ENCODE measurements around the gene TULP1. TPM values are rescaled to one million over a fixed set of nuclear protein-coding genes. Genes with fewer than 3 reads are reported as not detected.

TULP1 gene
- total and polyA plus RNA-seq, 2 of the 4 experiments (the other 2 are of a cell fraction): not detected

DNA sequence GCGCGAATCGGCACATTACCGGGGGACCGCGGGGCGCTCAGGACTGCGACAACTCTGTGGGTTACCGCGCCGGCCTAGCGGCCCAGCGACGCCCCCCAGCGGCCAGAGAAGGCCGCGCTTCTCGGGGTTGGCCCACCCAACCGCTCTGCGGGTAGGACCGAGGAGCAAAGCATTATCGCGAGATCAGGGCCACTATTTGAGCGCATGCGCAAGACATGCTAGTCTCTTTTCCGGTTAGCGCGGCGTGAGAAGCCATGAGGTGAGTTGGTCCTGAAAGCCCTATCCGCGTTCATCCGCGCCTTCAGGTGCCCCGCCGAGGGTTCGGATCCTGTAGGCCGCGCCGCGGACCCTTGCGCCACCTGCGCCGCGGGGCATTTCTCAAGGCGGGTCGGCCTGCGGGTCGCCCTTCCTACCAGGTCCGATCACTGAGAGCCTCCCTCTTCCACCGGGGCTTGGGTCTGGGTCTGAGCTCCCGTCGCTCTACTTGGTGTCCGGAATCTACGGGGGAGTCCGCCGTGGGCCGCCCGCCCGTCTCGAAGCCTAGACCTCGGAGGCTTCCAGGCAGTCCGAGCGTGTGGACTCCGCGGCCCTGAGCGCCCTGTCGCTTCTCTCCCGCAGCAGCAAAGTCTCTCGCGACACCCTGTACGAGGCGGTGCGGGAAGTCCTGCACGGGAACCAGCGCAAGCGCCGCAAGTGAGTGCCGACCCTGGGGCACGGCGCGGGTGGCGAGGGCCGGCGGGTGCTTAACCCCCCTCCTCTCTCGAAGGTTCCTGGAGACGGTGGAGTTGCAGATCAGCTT, 44.3 kb downstream of the TULP1 start, which contains the start of gene RPL10A:
Gene RPL10A, plus strand, starts transcription at position 221 of the 799 bp plus-strand sequence. Its CDS starts 34 bp downstream, at position 255.
- H2BK15ac ChIP-seq (ENCODE audit: low read depth, low read length): no peak within 1 kb of the TSS
- H3K56ac ChIP-seq (ENCODE audit: extremely low read depth, insufficient read depth, low read length): peak within 1 kb of the TSS; percentile 44
- peak within 1 kb of the TSS; percentile 29; the same call in 1 of the 2 replicates for H2BK20ac ChIP-seq (ENCODE audit: low read depth, low read length)
- H4K8ac ChIP-seq (ENCODE audit: low read depth in 2 of 2, low read length in 2 of 2): peak within 1 kb of the TSS; percentile 47 to 88
- H3K4me2 ChIP-seq (ENCODE audit: low read depth, low read length): peak within 1 kb of the TSS; percentile 87
- H4K91ac ChIP-seq (ENCODE audit: insufficient read depth, low read depth, low read length): peak within 1 kb of the TSS; percentile 71
- intact Hi-C loops (cut with micrococcal nuclease) (loop anchor here (1.0 to 5.0 kb wide), 2 partner anchors 126 to 171 kb away; partner anchors contain the start of genes DEF6 and PPARD), in situ Hi-C loops (cut with MboI; ENCODE audit: low sequenced_read_pairs) (no loop called here), dilution Hi-C loops (cut with HindIII; ENCODE audit: low sequenced_read_pairs, unreplicated experiment) (no loop called here)
- peaks cover 7 to 37% of the 10 kb centered on the region in 2 experiments; a peak in 3 of 4 replicates for H3K79me1 ChIP-seq (ENCODE audit: low read depth in 1 of 2, low read length in 2 of 2)
- peak within 1 kb of the TSS; percentile 47 for H4K5ac ChIP-seq (ENCODE audit: low read depth, low read length)
- POLR2A ChIA-PET (ENCODE audit: unreplicated experiment): no interaction called here
- peaks cover 10% of the 10 kb centered on the region for H3K4me1 ChIP-seq (ENCODE audit: control insufficient read depth, insufficient read depth, low read length)
- WGBS, 2 experiments (ENCODE audit: extremely low coverage in 2 of 2, insufficient read length in 1 of 2): 0% methylated on average over 38 of the region's 86 CpGs; no CpG with 5 or more reads in 1 of the 2 experiments
- H3K23ac ChIP-seq (ENCODE audit: low read depth, low read length): peak within 1 kb of the TSS; percentile 93
- peaks cover 51% of the 10 kb centered on the region for H4K20me1 ChIP-seq (ENCODE audit: insufficient read depth, low read length)
- no peaks in the 10 kb centered on the region for H3K27me3 ChIP-seq (ENCODE audit: control insufficient read depth, insufficient read depth, low read length)
- peak within 1 kb of the TSS; percentile 94 for H3K14ac ChIP-seq (replicated peaks; ENCODE audit: low read depth, low read length)
- H3K27ac ChIP-seq (ENCODE audit: insufficient read depth, low read length): peak within 1 kb of the TSS; percentile 79
- peak within 1 kb of the TSS; percentile 99 for H2AK9ac ChIP-seq (replicated peaks; ENCODE audit: low read depth, low read length, poor library complexity)
- H3K9ac ChIP-seq (ENCODE audit: low read depth, low read length): peak within 1 kb of the TSS; percentile 88
- peak within 1 kb of the TSS; percentile 93 for H2AK5ac ChIP-seq (ENCODE audit: low read depth, low read length)
- no peaks in the 10 kb centered on the region for H3K9me3 ChIP-seq (ENCODE audit: control insufficient read depth, insufficient read depth, low read length)
- H2BK120ac ChIP-seq (ENCODE audit: low read depth, low read length): peak within 1 kb of the TSS; percentile 69
- DNase-seq (peak; percentile 96), ATAC-seq (ENCODE audit: low read depth) (peak; percentile 88)
- BruUV-seq (replicated peaks): TSS peak; percentile 77
- peak within 1 kb of the TSS; percentile 71 for H2BK5ac ChIP-seq (ENCODE audit: low read depth, low read length, poor library complexity, severe bottlenecking)
- H3K9me1 ChIP-seq (ENCODE audit: insufficient read depth, low read length): no peaks in the 10 kb centered on the region
- H3K4ac ChIP-seq (ENCODE audit: low read depth, low read length): peak within 1 kb of the TSS; percentile 83
- CTCF ChIA-PET: interaction anchor here (0.9 to 1.2 kb wide), 2 partner anchors 49 to 125 kb away, joined by 3 read pairs; no protein-coding TSS in a partner anchor
- H2AFZ ChIP-seq (replicated peaks; ENCODE audit: low read length, poor library complexity): peak within 1 kb of the TSS; percentile 98
- H3K4me3 ChIP-seq (ENCODE audit: insufficient read depth, low read depth, low read length): peak within 1 kb of the TSS; percentile 71
- H3K18ac ChIP-seq (ENCODE audit: low read depth, low read length): 0 out of 2 replicates have a peak within 1 kb of the TSS, but pooled peaks have one; percentile 8
- peaks cover 39% of the 10 kb centered on the region for H3K36me3 ChIP-seq (ENCODE audit: control insufficient read depth, insufficient read depth, low read length)
- TF ChIP-seq BHLHE40 (IDR thresholded peaks at IDR 0.05; ENCODE audit: low read depth, low read length) (0 out of 2 replicates have a peak, but pooled peaks have one; percentile 24), POLR2A (IDR thresholded peaks at IDR 0.05; ENCODE audit: low read depth, low read length) (peak; percentile 99), MAFK (IDR thresholded peaks at IDR 0.05; ENCODE audit: low read depth, low read length) (no peak), CHD1 (IDR thresholded peaks at IDR 0.05; ENCODE audit: low read depth, low read length) (no peak), NFE2L2 (IDR thresholded peaks at IDR 0.05; ENCODE audit: low read depth, low read length) (no peak), SMC3 (IDR thresholded peaks at IDR 0.05; ENCODE audit: low read depth, low read length) (peak; percentile 88), RAD21 (IDR thresholded peaks at IDR 0.05; ENCODE audit: low read length) (peak; percentile 89), RCOR1 (IDR thresholded peaks at IDR 0.05; ENCODE audit: insufficient replicate concordance, low read length) (no peak), MXI1 (IDR thresholded peaks at IDR 0.05; ENCODE audit: borderline replicate concordance, low read depth, low read length) (peak; percentile 94), FOS (IDR thresholded peaks at IDR 0.05; ENCODE audit: low read depth, low read length) (no peak), RFX5 (IDR thresholded peaks at IDR 0.05; ENCODE audit: low read depth, low read length) (no peak)
- TF ChIP-seq, protein P1, sequence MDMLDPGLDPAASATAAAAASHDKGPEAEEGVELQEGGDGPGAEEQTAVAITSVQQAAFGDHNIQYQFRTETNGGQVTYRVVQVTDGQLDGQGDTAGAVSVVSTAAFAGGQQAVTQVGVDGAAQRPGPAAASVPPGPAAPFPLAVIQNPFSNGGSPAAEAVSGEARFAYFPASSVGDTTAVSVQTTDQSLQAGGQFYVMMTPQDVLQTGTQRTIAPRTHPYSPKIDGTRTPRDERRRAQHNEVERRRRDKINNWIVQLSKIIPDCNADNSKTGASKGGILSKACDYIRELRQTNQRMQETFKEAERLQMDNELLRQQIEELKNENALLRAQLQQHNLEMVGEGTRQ (IDR thresholded peaks at IDR 0.05; ENCODE audit: low read depth, low read length): no peak
- TF ChIP-seq, protein P2, sequence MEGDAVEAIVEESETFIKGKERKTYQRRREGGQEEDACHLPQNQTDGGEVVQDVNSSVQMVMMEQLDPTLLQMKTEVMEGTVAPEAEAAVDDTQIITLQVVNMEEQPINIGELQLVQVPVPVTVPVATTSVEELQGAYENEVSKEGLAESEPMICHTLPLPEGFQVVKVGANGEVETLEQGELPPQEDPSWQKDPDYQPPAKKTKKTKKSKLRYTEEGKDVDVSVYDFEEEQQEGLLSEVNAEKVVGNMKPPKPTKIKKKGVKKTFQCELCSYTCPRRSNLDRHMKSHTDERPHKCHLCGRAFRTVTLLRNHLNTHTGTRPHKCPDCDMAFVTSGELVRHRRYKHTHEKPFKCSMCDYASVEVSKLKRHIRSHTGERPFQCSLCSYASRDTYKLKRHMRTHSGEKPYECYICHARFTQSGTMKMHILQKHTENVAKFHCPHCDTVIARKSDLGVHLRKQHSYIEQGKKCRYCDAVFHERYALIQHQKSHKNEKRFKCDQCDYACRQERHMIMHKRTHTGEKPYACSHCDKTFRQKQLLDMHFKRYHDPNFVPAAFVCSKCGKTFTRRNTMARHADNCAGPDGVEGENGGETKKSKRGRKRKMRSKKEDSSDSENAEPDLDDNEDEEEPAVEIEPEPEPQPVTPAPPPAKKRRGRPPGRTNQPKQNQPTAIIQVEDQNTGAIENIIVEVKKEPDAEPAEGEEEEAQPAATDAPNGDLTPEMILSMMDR (conservative IDR thresholded peaks at IDR 0.05; ENCODE audit: low read depth, low read length): peak; percentile 99
- TF ChIP-seq, protein P3, sequence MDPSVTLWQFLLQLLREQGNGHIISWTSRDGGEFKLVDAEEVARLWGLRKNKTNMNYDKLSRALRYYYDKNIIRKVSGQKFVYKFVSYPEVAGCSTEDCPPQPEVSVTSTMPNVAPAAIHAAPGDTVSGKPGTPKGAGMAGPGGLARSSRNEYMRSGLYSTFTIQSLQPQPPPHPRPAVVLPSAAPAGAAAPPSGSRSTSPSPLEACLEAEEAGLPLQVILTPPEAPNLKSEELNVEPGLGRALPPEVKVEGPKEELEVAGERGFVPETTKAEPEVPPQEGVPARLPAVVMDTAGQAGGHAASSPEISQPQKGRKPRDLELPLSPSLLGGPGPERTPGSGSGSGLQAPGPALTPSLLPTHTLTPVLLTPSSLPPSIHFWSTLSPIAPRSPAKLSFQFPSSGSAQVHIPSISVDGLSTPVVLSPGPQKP (IDR thresholded peaks at IDR 0.05; ENCODE audit: borderline replicate concordance, low read depth, low read length): no peak

Data from IMR-90 (cell line).